OCI-LY7 (cell line): ENCODE data around the gene TGM1. TPM values are rescaled to one million over a fixed set of nuclear protein-coding genes. Genes with fewer than 3 reads are reported as not detected.

Experiments used
- BruUV-seq: library from RNA; stranded (reverse); fragments of 400-500 nt; replicated peaks from 2 replicates; lab custom pipeline; 2021; lab: Mats Ljungman, UMichigan
- CTCF ChIA-PET: fragments of 300-600 bp; sonication (Branson Sonifier 250); formaldehyde crosslinking; loops from one replicate; lab custom pipeline; 2022; ENCODE audit warnings: antibody characterized with exemption; ENCODE audit not compliant: unreplicated experiment; lab: Charles Lee
- POLR2A ChIA-PET: fragments of 300-600 bp; sonication (Branson Sonifier 250); formaldehyde crosslinking; loops from one replicate; lab custom pipeline; 2022; ENCODE audit warnings: antibody characterized with exemption; lab: Charles Lee
- DNase-seq: peaks from one replicate; pipeline ENCODE4 v3.0.0-alpha.2; 2015; ENCODE audit warnings: low spot score
- H2AFZ ChIP-seq: fragments of 200-600 bp; sonication (generic), shearing (Covaris generic); 2 replicates; pipeline ENCODE4 v1.6.1; 2014; ENCODE audit warnings: mild to moderate bottlenecking, antibody characterized with exemption, low read length, moderate library complexity
- H3K27ac ChIP-seq: fragments of 200-600 bp; sonication (generic); 2 replicates; pipeline ENCODE4 v1.5.1; 2014; ENCODE audit warnings: mixed run types, low read depth, mild to moderate bottlenecking, moderate library complexity, low read length, inconsistent platforms; ENCODE audit not compliant: poor library complexity, severe bottlenecking
- H3K36me3 ChIP-seq: fragments of 200-600 bp; sonication (generic); 2 replicates; pipeline ENCODE4 v1.6.1; 2014; ENCODE audit warnings: mild to moderate bottlenecking, antibody characterized with exemption, low read length, moderate library complexity, mixed read lengths; ENCODE audit not compliant: insufficient read depth
- H3K4me1 ChIP-seq: fragments of 200-600 bp; sonication (generic); 2 replicates; pipeline ENCODE4 v1.5.1; 2014; ENCODE audit warnings: mild to moderate bottlenecking, low read length; ENCODE audit not compliant: insufficient read depth, poor library complexity, severe bottlenecking
- H3K4me2 ChIP-seq: fragments of 200-600 bp; sonication (generic); 2 replicates; pipeline ENCODE4 v1.6.1; 2014; ENCODE audit warnings: mild to moderate bottlenecking, low read length
- H3K4me3 ChIP-seq: fragments of 200-600 bp; sonication (generic); 2 replicates; pipeline ENCODE4 v1.5.1; 2014; ENCODE audit warnings: mild to moderate bottlenecking, low read depth, low read length; ENCODE audit not compliant: poor library complexity, severe bottlenecking
- H3K79me2 ChIP-seq: fragments of 200-600 bp; sonication (generic); 2 replicates; pipeline ENCODE4 v1.6.1; 2016; ENCODE audit warnings: low read depth, mild to moderate bottlenecking, low read length, moderate library complexity, mixed read lengths; ENCODE audit not compliant: insufficient read depth
- H3K9me2 ChIP-seq: fragments of 200-600 bp; sonication (generic); 2 replicates; pipeline ENCODE4 v1.6.1; 2016; ENCODE audit warnings: mild to moderate bottlenecking, low read length, mixed read lengths; ENCODE audit not compliant: insufficient read depth
- H3K9me3 ChIP-seq: fragments of 200-600 bp; sonication (generic); 2 replicates; pipeline ENCODE4 v1.6.1; 2014; ENCODE audit warnings: mild to moderate bottlenecking, mixed run types, low read length, mixed read lengths
- H4K20me1 ChIP-seq: fragments of 200-600 bp; sonication (generic); 2 replicates; pipeline ENCODE4 v1.6.1; 2014; ENCODE audit warnings: mild to moderate bottlenecking, antibody characterized with exemption, low read length, moderate library complexity, mixed read lengths; ENCODE audit not compliant: insufficient read depth
- EZH2phosphoT487 ChIP-seq: fragments of 200-600 bp; sonication (generic); IDR thresholded peaks from 2 replicates; pipeline ENCODE4 v1.6.1; 2018; ENCODE audit warnings: low read depth, borderline replicate concordance, mild to moderate bottlenecking, mixed run types, antibody characterized with exemption, low read length, moderate library complexity, mixed read lengths
- intact Hi-C: fragments of 100-400 bp; cut with micrococcal nuclease; formaldehyde crosslinking; loops from one replicate; pipeline ENCODE4 v1.10.0; 2022; ENCODE audit not compliant: unreplicated experiment
- total RNA-seq, 2 experiments: library from RNA; depleted of rRNA in 1 of 2; stranded (reverse); fragments of >200 nt in 1 of 2; shearing (Covaris generic) in 1 of 2; gene quantifications; 2 replicates each; pipeline ENCODE4 v1.2.3, GENCODE V29; 2014 to 2022
- TF ChIP-seq, protein P1 (sequence below): fragments of 200-600 bp; sonication (generic); conservative IDR thresholded peaks from 2 replicates; pipeline ENCODE4 v1.5.1; 2014; ENCODE audit warnings: mild to moderate bottlenecking, antibody characterized with exemption, low read length, moderate library complexity, mixed read lengths

Gene TGM1
- total RNA-seq, 2 experiments from 2014 or later, result 5.2 to 5.4 TPM

DNA sequence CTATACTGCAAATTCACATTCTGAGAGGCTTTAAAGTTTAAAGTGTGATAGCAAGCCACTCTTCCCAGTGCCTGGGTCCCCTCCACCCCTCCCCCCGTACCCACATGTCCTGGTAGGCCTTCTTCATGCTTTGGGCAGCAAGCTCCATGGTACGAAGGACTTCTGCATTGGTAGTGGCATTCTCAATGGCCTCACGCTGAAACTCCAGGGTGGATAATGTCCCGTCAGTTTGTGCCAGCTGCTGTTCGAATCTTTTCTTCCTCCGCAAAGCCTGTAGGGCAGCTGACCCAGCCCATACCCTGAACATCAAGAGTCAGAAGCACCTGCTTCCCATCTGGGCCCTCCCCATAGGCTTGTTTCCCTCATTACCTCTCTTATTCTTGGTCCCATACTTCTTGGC, 51.7 kb downstream of the TGM1 start:
- H3K36me3 ChIP-seq, result peaks cover 56% of the 10 kb centered on the region
- intact Hi-C loops, result no loop called here
- no peaks in the 10 kb centered on the region for H3K9me3 ChIP-seq
- POLR2A ChIA-PET, result interaction anchor here (0.6 to 1.2 kb wide), 3 partner anchors 8 to 26 kb away, joined by 3 to 4 read pairs (median 3); no protein-coding TSS in a partner anchor
- no peak overlapping the region for H3K27ac ChIP-seq
- TF ChIP-seq, protein P1, sequence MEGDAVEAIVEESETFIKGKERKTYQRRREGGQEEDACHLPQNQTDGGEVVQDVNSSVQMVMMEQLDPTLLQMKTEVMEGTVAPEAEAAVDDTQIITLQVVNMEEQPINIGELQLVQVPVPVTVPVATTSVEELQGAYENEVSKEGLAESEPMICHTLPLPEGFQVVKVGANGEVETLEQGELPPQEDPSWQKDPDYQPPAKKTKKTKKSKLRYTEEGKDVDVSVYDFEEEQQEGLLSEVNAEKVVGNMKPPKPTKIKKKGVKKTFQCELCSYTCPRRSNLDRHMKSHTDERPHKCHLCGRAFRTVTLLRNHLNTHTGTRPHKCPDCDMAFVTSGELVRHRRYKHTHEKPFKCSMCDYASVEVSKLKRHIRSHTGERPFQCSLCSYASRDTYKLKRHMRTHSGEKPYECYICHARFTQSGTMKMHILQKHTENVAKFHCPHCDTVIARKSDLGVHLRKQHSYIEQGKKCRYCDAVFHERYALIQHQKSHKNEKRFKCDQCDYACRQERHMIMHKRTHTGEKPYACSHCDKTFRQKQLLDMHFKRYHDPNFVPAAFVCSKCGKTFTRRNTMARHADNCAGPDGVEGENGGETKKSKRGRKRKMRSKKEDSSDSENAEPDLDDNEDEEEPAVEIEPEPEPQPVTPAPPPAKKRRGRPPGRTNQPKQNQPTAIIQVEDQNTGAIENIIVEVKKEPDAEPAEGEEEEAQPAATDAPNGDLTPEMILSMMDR, result no peak
- TF ChIP-seq EZH2phosphoT487, result no peak
- H3K4me2 ChIP-seq, result 0 out of 2 replicates have a peak overlapping the region, but pooled peaks have one; percentile 17
- H3K79me2 ChIP-seq, result peaks cover 27% of the 10 kb centered on the region
- no peaks in the 10 kb centered on the region for H3K9me2 ChIP-seq
- no TSS peak for BruUV-seq
- H2AFZ ChIP-seq, result no peak overlapping the region
- CTCF ChIA-PET, result interaction anchor here (0.9 kb wide), 1 partner anchor 16 kb away, joined by 4 read pairs; the partner anchor contains the start of gene TM9SF1
- no peaks in the 10 kb centered on the region for H4K20me1 ChIP-seq
- H3K4me1 ChIP-seq, result peaks cover 29% of the 10 kb centered on the region
- DNase-seq, result no peak
- no peak overlapping the region for H3K4me3 ChIP-seq

DNA sequence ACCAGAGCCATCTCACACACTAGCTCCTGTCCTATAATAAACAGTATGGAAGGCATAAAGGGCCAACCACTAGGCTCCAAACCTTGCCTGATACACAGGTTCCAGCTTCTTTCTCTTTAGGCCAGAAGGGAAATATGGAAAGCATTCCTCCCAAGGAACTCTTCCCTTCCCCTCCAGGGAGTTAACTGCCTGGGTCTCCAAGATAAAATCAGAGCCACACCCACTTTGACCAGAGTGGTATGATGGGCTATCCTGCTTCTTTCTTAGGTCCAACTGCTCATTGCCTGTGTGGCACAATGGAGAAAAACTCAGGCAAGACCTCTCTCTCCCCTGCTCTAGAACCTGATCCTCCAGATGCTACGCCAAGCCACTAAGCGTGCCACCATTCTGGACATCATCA, 55.4 kb downstream of the TGM1 start:
- BruUV-seq, result no TSS peak
- DNase-seq, result no peak
- H2AFZ ChIP-seq, result no peak overlapping the region
- peaks cover 11% of the 10 kb centered on the region for H3K4me1 ChIP-seq
- peaks cover 90% of the 10 kb centered on the region for H3K36me3 ChIP-seq
- peaks cover 14% of the 10 kb centered on the region for H3K79me2 ChIP-seq
- CTCF ChIA-PET, result no interaction called here
- H3K9me3 ChIP-seq, result peaks cover 4% of the 10 kb centered on the region; the same call in 1 of the 2 replicates
- POLR2A ChIA-PET, result interaction anchor here (0.7 kb wide), 1 partner anchor 39 kb away, joined by 3 read pairs; no protein-coding TSS in a partner anchor
- no peak overlapping the region for H3K4me2 ChIP-seq
- no peak overlapping the region for H3K27ac ChIP-seq
- no peak overlapping the region for H3K4me3 ChIP-seq
- H4K20me1 ChIP-seq, result no peaks in the 10 kb centered on the region
- intact Hi-C loops, result no loop called here
- TF ChIP-seq, protein P1, result no peak
- TF ChIP-seq EZH2phosphoT487, result no peak
- H3K9me2 ChIP-seq, result no peaks in the 10 kb centered on the region

DNA sequence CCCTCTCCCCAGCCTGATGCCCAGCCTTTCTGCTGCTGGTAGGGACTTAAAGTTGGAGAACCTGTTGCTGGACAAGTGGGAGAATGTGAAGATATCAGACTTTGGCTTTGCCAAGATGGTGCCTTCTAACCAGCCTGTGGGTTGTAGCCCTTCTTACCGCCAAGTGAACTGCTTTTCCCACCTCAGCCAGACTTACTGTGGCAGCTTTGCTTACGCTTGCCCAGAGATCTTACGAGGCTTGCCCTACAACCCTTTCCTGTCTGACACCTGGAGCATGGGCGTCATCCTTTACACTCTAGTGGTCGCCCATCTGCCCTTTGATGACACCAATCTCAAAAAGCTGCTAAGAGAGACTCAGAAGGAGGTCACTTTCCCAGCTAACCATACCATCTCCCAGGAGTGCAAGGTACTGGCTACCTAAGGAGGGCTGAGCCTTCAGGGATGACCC, 55.8 kb downstream of the TGM1 start:
- Histone ChIP-seq H2AFZ (no peak overlapping the region), H3K4me1 (peaks cover 7% of the 10 kb centered on the region)
- POLR2A ChIA-PET, result interaction anchor here (0.7 kb wide), 1 partner anchor 39 kb away, joined by 3 read pairs; no protein-coding TSS in a partner anchor

More for the DNA sequence above, 55.8 kb downstream of the TGM1 start:
- Histone ChIP-seq H3K4me3 (no peak overlapping the region), H3K79me2 (peaks cover 9% of the 10 kb centered on the region; the same call in 1 of the 2 replicates), H3K9me2 (no peaks in the 10 kb centered on the region), H4K20me1 (no peaks in the 10 kb centered on the region), H3K36me3 (peaks cover 95% of the 10 kb centered on the region), H3K9me3 (peaks cover 4% of the 10 kb centered on the region; the same call in 1 of the 2 replicates), H3K27ac (no peak overlapping the region), H3K4me2 (no peak overlapping the region)
- DNase-seq, result peak; percentile 24
- intact Hi-C loops, result no loop called here
- BruUV-seq, result no TSS peak
- CTCF ChIA-PET, result no interaction called here
- TF ChIP-seq, protein P1, result no peak
- no peak for TF ChIP-seq EZH2phosphoT487
